Endothelial cell of umbilical vein (primary cell): ENCODE results near the gene NDUFS8.
"Not testable (repeated sequence)": the region's sequence is repeated elsewhere in the genome, so short reads cannot be mapped to it uniquely, and the experiment has no call there.

Experiments used
- EZH2 ChIP-seq: IDR thresholded peaks from 2 replicates; pipeline ENCODE4 v1.6.1; 2012; ENCODE audit warnings: borderline replicate concordance, low read depth, mild to moderate bottlenecking, moderate library complexity, low read length, inconsistent platforms; ENCODE audit not compliant: severe bottlenecking
- FOS ChIP-seq: IDR thresholded peaks from 2 replicates; pipeline ENCODE4 v1.6.1; 2011; ENCODE audit warnings: mild to moderate bottlenecking, low read length, moderate library complexity, borderline replicate concordance; ENCODE audit not compliant: insufficient read depth
- JUN ChIP-seq: IDR thresholded peaks from 2 replicates; pipeline ENCODE4 v1.6.1; 2011; ENCODE audit warnings: borderline replicate concordance, low read depth; ENCODE audit not compliant: insufficient read length, insufficient read depth
- MYC ChIP-seq: IDR thresholded peaks from one replicate; pipeline ENCODE4 v1.6.1; 2011; ENCODE audit warnings: mild to moderate bottlenecking, low read depth, low read length
- POLR2A ChIP-seq: IDR thresholded peaks from 2 replicates; pipeline ENCODE4 v1.6.1; 2012; ENCODE audit warnings: low read depth, mild to moderate bottlenecking, control low read depth, low read length
- POLR2AphosphoS5 ChIP-seq: IDR thresholded peaks from 2 replicates; pipeline ENCODE4 v1.6.1; 2012; ENCODE audit warnings: low read depth, mild to moderate bottlenecking, control low read depth, low read length, moderate library complexity; ENCODE audit not compliant: insufficient read depth
- TF ChIP-seq, protein P1 (sequence below), 2 donors: IDR thresholded peaks; 1 replicate in 1 of 2; 2 replicates in 1 of 2; pipeline ENCODE4 v1.5.1; 2011; ENCODE audit warnings: low read length in 2 of 2, mild to moderate bottlenecking in 2 of 2, moderate library complexity in 2 of 2, control low read depth in 1 of 2, inconsistent platforms in 1 of 2, low read depth in 1 of 2; ENCODE audit not compliant: insufficient read depth in 1 of 2; ENCODE audit errors: extremely low read depth in 1 of 2
- TF ChIP-seq, protein P2 (sequence below): IDR thresholded peaks from 2 replicates; pipeline ENCODE4 v1.6.1; 2011; ENCODE audit not compliant: insufficient read depth, insufficient read length

DNA sequence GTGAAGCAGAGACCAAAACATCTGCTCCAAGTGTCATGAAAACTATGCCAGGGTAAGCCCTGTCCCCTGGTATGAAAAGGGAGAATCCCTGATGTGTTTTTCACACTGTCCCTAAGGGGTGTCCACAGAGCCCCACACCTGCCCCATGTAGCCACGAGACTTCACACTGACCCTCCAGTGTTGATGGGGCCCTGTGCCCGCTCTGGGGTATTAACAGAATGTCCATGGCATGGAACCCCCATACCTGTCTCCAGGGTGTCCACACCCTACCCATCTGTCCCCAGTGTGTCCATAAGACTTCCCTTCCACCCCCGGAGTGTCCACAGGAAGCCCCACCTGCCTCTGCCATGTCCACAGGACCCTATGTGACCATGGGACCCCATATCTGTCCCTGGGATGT is 35.4 kb upstream of the NDUFS8 start:
- TF ChIP-seq POLR2A, EZH2, FOS, POLR2AphosphoS5, MYC, JUN: not testable (repeated sequence)
- TF ChIP-seq, protein P1, sequence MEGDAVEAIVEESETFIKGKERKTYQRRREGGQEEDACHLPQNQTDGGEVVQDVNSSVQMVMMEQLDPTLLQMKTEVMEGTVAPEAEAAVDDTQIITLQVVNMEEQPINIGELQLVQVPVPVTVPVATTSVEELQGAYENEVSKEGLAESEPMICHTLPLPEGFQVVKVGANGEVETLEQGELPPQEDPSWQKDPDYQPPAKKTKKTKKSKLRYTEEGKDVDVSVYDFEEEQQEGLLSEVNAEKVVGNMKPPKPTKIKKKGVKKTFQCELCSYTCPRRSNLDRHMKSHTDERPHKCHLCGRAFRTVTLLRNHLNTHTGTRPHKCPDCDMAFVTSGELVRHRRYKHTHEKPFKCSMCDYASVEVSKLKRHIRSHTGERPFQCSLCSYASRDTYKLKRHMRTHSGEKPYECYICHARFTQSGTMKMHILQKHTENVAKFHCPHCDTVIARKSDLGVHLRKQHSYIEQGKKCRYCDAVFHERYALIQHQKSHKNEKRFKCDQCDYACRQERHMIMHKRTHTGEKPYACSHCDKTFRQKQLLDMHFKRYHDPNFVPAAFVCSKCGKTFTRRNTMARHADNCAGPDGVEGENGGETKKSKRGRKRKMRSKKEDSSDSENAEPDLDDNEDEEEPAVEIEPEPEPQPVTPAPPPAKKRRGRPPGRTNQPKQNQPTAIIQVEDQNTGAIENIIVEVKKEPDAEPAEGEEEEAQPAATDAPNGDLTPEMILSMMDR (IDR thresholded peaks at IDR 0.05; ENCODE audit: extremely low read depth in 1 of 2, insufficient read depth in 1 of 2, low read depth in 1 of 2, low read length in 2 of 2): not testable (repeated sequence)
- TF ChIP-seq, protein P2, sequence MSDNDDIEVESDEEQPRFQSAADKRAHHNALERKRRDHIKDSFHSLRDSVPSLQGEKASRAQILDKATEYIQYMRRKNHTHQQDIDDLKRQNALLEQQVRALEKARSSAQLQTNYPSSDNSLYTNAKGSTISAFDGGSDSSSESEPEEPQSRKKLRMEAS: not testable (repeated sequence)
